IPS-11a (cell line): ENCODE data around the gene ASB2.

Source experiments
- H3K4me3 ChIP-seq: one replicate; pipeline ENCODE4 v1.5.1; 2013; ENCODE audit warnings: low read depth, low read length, control low read depth

The ASB2 gene

GRCh38 chr14:93976477-93977057 is at the start of gene ASB2:
TSS of gene ASB2 (minus strand) at chr14:93976570. CDS start at chr14:93964539, 12,031 bp downstream.
- no peak within 1 kb of the TSS for H3K4me3 ChIP-seq

- H3K4me3 ChIP-seq = no peak overlapping the region
These were observed 49.4 kb upstream of the ASB2 start for GRCh38 chr14:94025720-94026119.

- H3K4me3 ChIP-seq = no peak overlapping the region
These were observed 48.2 kb upstream of the ASB2 start for GRCh38 chr14:94024549-94024948.

GRCh38 chr14:94022532-94023411 is 46.4 kb upstream of the ASB2 start:
- no peak overlapping the region for H3K4me3 ChIP-seq

- no peak overlapping the region for H3K4me3 ChIP-seq
These were observed 45.2 kb upstream of the ASB2 start for GRCh38 chr14:94021416-94022157.

GRCh38 chr14:94021001-94021400 is 44.6 kb upstream of the ASB2 start:
- H3K4me3 ChIP-seq = no peak overlapping the region

GRCh38 chr14:94020267-94020666 is 43.9 kb upstream of the ASB2 start:
- H3K4me3 ChIP-seq = no peak overlapping the region

- H3K4me3 ChIP-seq = no peak overlapping the region
These were observed 43.0 kb upstream of the ASB2 start for GRCh38 chr14:94019329-94019728.

- no peak overlapping the region for H3K4me3 ChIP-seq
These were observed 41.9 kb upstream of the ASB2 start for GRCh38 chr14:94018308-94018707.

- H3K4me3 ChIP-seq = no peak overlapping the region
These were observed 40.1 kb upstream of the ASB2 start for GRCh38 chr14:94016446-94016976.

GRCh38 chr14:94015223-94015622 is 38.9 kb upstream of the ASB2 start:
- H3K4me3 ChIP-seq = no peak overlapping the region

GRCh38 chr14:94014382-94014781 is 38.0 kb upstream of the ASB2 start:
- H3K4me3 ChIP-seq = no peak overlapping the region

- no peak overlapping the region for H3K4me3 ChIP-seq
These were observed 35.4 kb upstream of the ASB2 start for GRCh38 chr14:94011795-94012194.

- H3K4me3 ChIP-seq = no peak overlapping the region
These were observed 34.3 kb upstream of the ASB2 start for GRCh38 chr14:94010625-94011024.

GRCh38 chr14:94009767-94010166 is 33.4 kb upstream of the ASB2 start:
- H3K4me3 ChIP-seq = no peak overlapping the region

- no peak overlapping the region for H3K4me3 ChIP-seq
These were observed 31.9 kb upstream of the ASB2 start for GRCh38 chr14:94008234-94008633.

GRCh38 chr14:94005324-94006073 is 29.1 kb upstream of the ASB2 start:
- H3K4me3 ChIP-seq = no peak overlapping the region

GRCh38 chr14:94004015-94004414 is 27.6 kb upstream of the ASB2 start:
- H3K4me3 ChIP-seq = no peak overlapping the region

- no peak overlapping the region for H3K4me3 ChIP-seq
These were observed 27.0 kb upstream of the ASB2 start for GRCh38 chr14:94003397-94003796.

- no peak overlapping the region for H3K4me3 ChIP-seq
These were observed 25.4 kb upstream of the ASB2 start for GRCh38 chr14:94001501-94002396.
